ENCODE results near the gene REELD1. TPM values are rescaled to one million over a fixed set of nuclear protein-coding genes. Genes with fewer than 3 reads are reported as not detected.

Gene REELD1
- total and polyA plus RNA-seq, 9 of the 15 experiments (the other 6 are each of a cell fraction or from before 2014, with no cell fraction given) = not detected

- Histone ChIP-seq H3K4me3 (no peak overlapping the region), H2AFZ (ENCODE audit: low read depth, low read length) (no peak overlapping the region), H3K4me1 (replicated peaks in 1 of 2; ENCODE audit: control insufficient read depth in 2 of 2, insufficient read depth in 2 of 2, low read length in 2 of 2) (peaks cover 0 to 4% of the 10 kb centered on the region in 2 experiments; a peak in 1 of 5 replicates), H4K20me1 (replicated peaks; ENCODE audit: control insufficient read depth, insufficient read depth, low read length) (no peaks in the 10 kb centered on the region; the same call in 1 of the 2 replicates), H3K4me2 (ENCODE audit: insufficient read depth, low read length) (no peak overlapping the region), H3K27me3 (ENCODE audit: control insufficient read depth in 2 of 2, insufficient read depth in 2 of 2, low read length in 2 of 2) (no peaks in the 10 kb centered on the region), H3K9me1 (ENCODE audit: control insufficient read depth, insufficient read depth, low read length) (no peaks in the 10 kb centered on the region), H3K9ac (ENCODE audit: insufficient read depth in 1 of 2, low read depth in 2 of 2, low read length in 2 of 2) (no peak overlapping the region), H3K27ac (ENCODE audit: extremely low read depth, low read depth, low read length) (no peak overlapping the region), H3K9me3 (replicated peaks; ENCODE audit: control insufficient read depth, insufficient read depth, low read depth, low read length) (no peaks in the 10 kb centered on the region), H3K79me2 (ENCODE audit: control insufficient read depth, insufficient read depth, low read length) (no peaks in the 10 kb centered on the region), H3K36me3 (ENCODE audit: control insufficient read depth, insufficient read depth, low read length) (no peaks in the 10 kb centered on the region; the same call in 2 of the 3 replicates)
- intact Hi-C loops (cut with micrococcal nuclease) (no loop called here), in situ Hi-C loops (cut with MboI) (no loop called here)
- WGBS (ENCODE audit: insufficient coverage, low coverage, missing lambda C conversion rate) = 58% methylated on average over 1 of the region's 1 CpG
- ChIA-PET CTCF (ENCODE audit: low intra/inter-chr PET ratio) (no interaction called here), POLR2A (no interaction called here)
- BruUV-seq (replicated peaks) = no TSS peak
- DNase-seq (ENCODE audit: extremely low read depth in 1 of 4, low spot score in 3 of 4) (no peak), FAIRE-seq (no peak), ATAC-seq (no peak)
- TF ChIP-seq MAFK (IDR thresholded peaks at IDR 0.05; ENCODE audit: low read length) (peak; percentile 68), ZNF316 (IDR thresholded peaks at IDR 0.05) (peak; percentile 81), SP2 (IDR thresholded peaks at IDR 0.05; ENCODE audit: extremely low read depth, low read depth, low read length, poor library complexity, severe bottlenecking) (no peak), ADNP (tag; IDR thresholded peaks at IDR 0.05) (no peak), MAFG (tag; conservative IDR thresholded peaks at IDR 0.05) (peak; percentile 73), KHSRP (IDR thresholded peaks at IDR 0.05) (no peak), C11orf30 (IDR thresholded peaks at IDR 0.05; ENCODE audit: low read depth) (peak; percentile 59), USF1 (CRISPR knock-in tag; IDR thresholded peaks at IDR 0.05) (no peak), MAFF (IDR thresholded peaks at IDR 0.05; ENCODE audit: low read length) (peak; percentile 80)
Observed at GRCh38 chr4:146257511-146257910, 43.2 kb downstream of the REELD1 start.

All from K562 (cell line).